Ectodermal cell (in vitro differentiated cells): ENCODE data around the gene SLC6A20.
"Not testable (repeated sequence)": the region's sequence is repeated elsewhere in the genome, so short reads cannot be mapped to it uniquely, and the experiment has no call there.

Source experiments
- H3K27ac ChIP-seq: 2 replicates; pipeline ENCODE4 v1.7.0; 2013; ENCODE audit warnings: mild to moderate bottlenecking, low read depth, low read length; ENCODE audit not compliant: insufficient read depth, poor library complexity, severe bottlenecking
- H3K27me3 ChIP-seq: 2 replicates; pipeline ENCODE4 v1.7.0; 2013; ENCODE audit warnings: mild to moderate bottlenecking, low read length; ENCODE audit not compliant: insufficient read depth, control insufficient read depth, poor library complexity, severe bottlenecking
- H3K36me3 ChIP-seq: one replicate; pipeline ENCODE4 v1.7.0; 2013; ENCODE audit warnings: low read length; ENCODE audit not compliant: control insufficient read depth, insufficient read depth
- H3K4me1 ChIP-seq: one replicate; pipeline ENCODE4 v1.7.0; 2013; ENCODE audit warnings: low read length; ENCODE audit not compliant: control insufficient read depth, insufficient read depth
- H3K4me3 ChIP-seq: 2 replicates; pipeline ENCODE4 v1.7.0; 2013; ENCODE audit warnings: low read depth, low read length, control low read depth; ENCODE audit not compliant: insufficient read depth
- H3K9me3 ChIP-seq: 2 replicates; pipeline ENCODE4 v1.7.0; 2013; ENCODE audit warnings: mild to moderate bottlenecking, low read length, moderate library complexity; ENCODE audit not compliant: control insufficient read depth
- WGBS, 2 experiments: methylation state at CpG; one replicate each; pipeline ENCODE4 v1.1.7; 2013; ENCODE audit warnings: missing lambda C conversion rate in 2 of 2; 5-methylcytosine and 5-hydroxymethylcytosine counted together

SLC6A20 gene

GRCh38 chr3:45760878-45761711, 35.2 kb downstream of the SLC6A20 start:
- Histone ChIP-seq H3K9me3 (no peaks in the 10 kb centered on the region), H3K27ac (no peak overlapping the region), H3K4me1 (no peaks in the 10 kb centered on the region), H3K36me3 (no peaks in the 10 kb centered on the region), H3K4me3 (no peak overlapping the region), H3K27me3 (no peaks in the 10 kb centered on the region)
- WGBS, 2 experiments = 38 to 45% methylated on average over 14 of the region's 14 CpGs

- no peak overlapping the region for H3K4me3 ChIP-seq
- H3K27ac ChIP-seq = no peak overlapping the region
- H3K9me3 ChIP-seq = no peaks in the 10 kb centered on the region
- no peaks in the 10 kb centered on the region for H3K36me3 ChIP-seq
- no peaks in the 10 kb centered on the region for H3K27me3 ChIP-seq
- 93 to 96% methylated on average over 12 of the region's 12 CpGs for WGBS, 2 experiments
- H3K4me1 ChIP-seq = no peaks in the 10 kb centered on the region
Measured at GRCh38 chr3:45759851-45760250, 36.5 kb downstream of the SLC6A20 start.

- 91 to 92% methylated on average over 16 of the region's 16 CpGs for WGBS, 2 experiments
- no peak overlapping the region for H3K27ac ChIP-seq
- H3K36me3 ChIP-seq = no peaks in the 10 kb centered on the region
- H3K4me3 ChIP-seq = no peak overlapping the region
- no peaks in the 10 kb centered on the region for H3K4me1 ChIP-seq
- no peaks in the 10 kb centered on the region for H3K9me3 ChIP-seq
- no peaks in the 10 kb centered on the region for H3K27me3 ChIP-seq
Measured at GRCh38 chr3:45758871-45759270, 37.5 kb downstream of the SLC6A20 start.

- H3K27ac ChIP-seq, H3K4me1 ChIP-seq, H3K36me3 ChIP-seq, H3K27me3 ChIP-seq, H3K9me3 ChIP-seq, H3K4me3 ChIP-seq: not testable (repeated sequence)
- WGBS, 2 experiments = 77% methylated on average over 7 of the region's 7 CpGs
Measured at GRCh38 chr3:45757141-45757540, 39.2 kb downstream of the SLC6A20 start.

- Histone ChIP-seq H3K36me3 (no peaks in the 10 kb centered on the region), H3K27ac (no peak overlapping the region), H3K4me3 (no peak overlapping the region), H3K27me3 (no peaks in the 10 kb centered on the region), H3K4me1 (no peaks in the 10 kb centered on the region), H3K9me3 (no peaks in the 10 kb centered on the region)
- WGBS, 2 experiments = 95 to 96% methylated on average over 6 of the region's 6 CpGs
Measured at GRCh38 chr3:45756055-45756454, 40.3 kb downstream of the SLC6A20 start.

GRCh38 chr3:45754461-45754860, 41.9 kb downstream of the SLC6A20 start:
- 94 to 98% methylated on average over 7 of the region's 7 CpGs for WGBS, 2 experiments

GRCh38 chr3:45753095-45753494, 43.2 kb downstream of the SLC6A20 start:
- no peaks in the 10 kb centered on the region for H3K4me1 ChIP-seq
- H3K36me3 ChIP-seq = no peaks in the 10 kb centered on the region
- no peaks in the 10 kb centered on the region for H3K27me3 ChIP-seq
- H3K9me3 ChIP-seq = no peaks in the 10 kb centered on the region
- H3K27ac ChIP-seq = no peak overlapping the region
- 90 to 95% methylated on average over 3 of the region's 3 CpGs for WGBS, 2 experiments
- no peak overlapping the region for H3K4me3 ChIP-seq

More at GRCh38 chr3:45754461-45754860, 41.9 kb downstream of the SLC6A20 start:
- Histone ChIP-seq H3K27ac (no peak overlapping the region), H3K9me3 (no peaks in the 10 kb centered on the region), H3K4me1 (no peaks in the 10 kb centered on the region), H3K27me3 (no peaks in the 10 kb centered on the region), H3K36me3 (no peaks in the 10 kb centered on the region), H3K4me3 (no peak overlapping the region)

DNA sequence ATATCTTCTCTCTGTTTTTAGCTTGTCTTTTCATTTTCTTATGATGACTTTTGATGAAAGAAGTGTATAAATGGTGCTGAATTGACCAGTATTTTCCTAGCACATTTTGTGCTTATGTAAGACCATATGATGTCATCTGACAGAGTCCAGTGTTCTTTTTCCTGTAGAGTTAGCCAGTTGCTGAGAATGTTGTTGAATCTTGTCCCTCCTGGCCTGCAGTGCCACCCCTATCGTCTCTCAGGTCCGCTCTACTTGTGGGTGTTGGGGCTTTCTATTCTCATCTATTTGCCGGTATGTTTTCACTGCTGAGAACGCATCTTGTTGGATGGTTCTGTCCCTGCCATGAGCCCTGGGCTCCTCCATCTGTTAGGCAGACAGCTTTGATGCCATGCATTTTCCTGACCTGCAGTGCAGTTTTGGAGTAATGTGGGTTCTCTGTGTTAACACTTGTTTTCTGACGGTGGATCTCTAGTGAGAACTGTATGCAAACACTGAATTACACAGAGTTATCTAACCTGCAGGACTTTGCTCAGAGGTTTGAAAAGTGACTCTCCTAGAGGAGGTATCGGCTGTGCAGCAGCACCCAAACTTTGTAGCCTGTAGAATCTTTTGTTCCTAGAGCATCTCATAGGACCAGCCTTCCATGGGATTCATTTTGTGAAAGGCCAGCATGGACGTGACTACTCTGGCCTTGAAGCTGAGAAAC, 44.6 kb downstream of the SLC6A20 start:
- Histone ChIP-seq H3K27me3 (no peaks in the 10 kb centered on the region), H3K27ac (no peak overlapping the region), H3K9me3 (no peaks in the 10 kb centered on the region), H3K36me3 (no peaks in the 10 kb centered on the region), H3K4me3 (no peak overlapping the region), H3K4me1 (no peaks in the 10 kb centered on the region)
- 93% methylated on average over 7 of the region's 7 CpGs for WGBS, 2 experiments

GRCh38 chr3:45749880-45750279, 46.5 kb downstream of the SLC6A20 start:
- Histone ChIP-seq H3K4me3 (no peak overlapping the region), H3K27me3 (no peaks in the 10 kb centered on the region), H3K9me3 (no peaks in the 10 kb centered on the region), H3K36me3 (peaks cover 5% of the 10 kb centered on the region), H3K4me1 (no peaks in the 10 kb centered on the region), H3K27ac (no peak overlapping the region)
- 90 to 94% methylated on average over 4 of the region's 4 CpGs for WGBS, 2 experiments

GRCh38 chr3:45749036-45749600, 47.2 kb downstream of the SLC6A20 start:
- 93 to 97% methylated on average over 4 of the region's 4 CpGs for WGBS, 2 experiments
- not testable (repeated sequence) for H3K4me3 ChIP-seq

More at GRCh38 chr3:45749036-45749600, 47.2 kb downstream of the SLC6A20 start:
- not testable (repeated sequence) for H3K36me3 ChIP-seq, H3K27me3 ChIP-seq, H3K27ac ChIP-seq, H3K9me3 ChIP-seq, H3K4me1 ChIP-seq
